Measurements from ENCODE around the gene PGLYRP4.

GRCh38 chr1:153352523-153352922 lies 3.9 kb upstream of the PGLYRP4 start:
- TF ChIP-seq CTCF (IDR thresholded peaks at IDR 0.05; ENCODE audit: low read length) = peak; percentile 82
- TF ChIP-seq EZH2 (IDR thresholded peaks at IDR 0.05; ENCODE audit: borderline replicate concordance, low read length) = no peak

Data from OCI-LY1 (cell line).